Body of pancreas (tissue), 4 donors: Measurements from ENCODE around the gene SAC3D1. TPM values are rescaled to one million over a fixed set of nuclear protein-coding genes. Genes with fewer than 3 reads are reported as not detected.

Experiments
- ATAC-seq: fragments of 150-250 bp; one replicate; pipeline ENCODE4 v1.9.1; 2016
- DNase-seq, 4 donors: peaks; one replicate each; pipeline ENCODE4 v3.0.0-alpha.2; 2019
- H3K27ac ChIP-seq, 4 donors: fragments of 200-600 bp; sonication (generic); 1 replicate in 3 of 4; 2 replicates in 1 of 4; pipeline versions ENCODE4 v1.5.1 to v1.6.1; 2016 to 2019; ENCODE audit warnings: mild to moderate bottlenecking in 1 of 4, mixed read lengths in 1 of 4, moderate library complexity in 1 of 4
- H3K27me3 ChIP-seq, 2 donors: fragments of 200-600 bp; sonication (generic); one replicate each; pipeline ENCODE4 v1.6.0; 2016; ENCODE audit warnings: mild to moderate bottlenecking in 1 of 2
- H3K36me3 ChIP-seq, 2 donors: fragments of 200-600 bp; sonication (generic); replicated peaks in 1 of 2; 2 replicates each; pipeline ENCODE4 v1.5.1; 2016; ENCODE audit warnings: low read depth in 2 of 2; ENCODE audit not compliant: insufficient read depth in 1 of 2
- H3K4me1 ChIP-seq: fragments of 200-600 bp; sonication (generic); one replicate; pipeline ENCODE4 v1.6.0; 2016
- H3K4me3 ChIP-seq, 2 donors: fragments of 200-600 bp; sonication (generic); 1 replicate in 1 of 2; 2 replicates in 1 of 2; pipeline ENCODE4 v1.5.1; 2016 to 2019
- H3K9me3 ChIP-seq, 3 donors: fragments of 200-600 bp; sonication (generic); 1 replicate in 2 of 3; 2 replicates in 1 of 3; pipeline ENCODE4 v1.5.1; 2016
- POLR2A ChIP-seq, 3 donors: fragments of 450-650 bp; IDR thresholded peaks; one replicate each; pipeline ENCODE4 v1.6.1; 2016; ENCODE audit warnings: antibody characterized with exemption in 3 of 3, mild to moderate bottlenecking in 2 of 3
- whole genome bisulfite sequencing, 2 donors: methylation state at CpG; one replicate each; pipeline ENCODE4 v1.1.5; 2017; 5-methylcytosine and 5-hydroxymethylcytosine counted together
- intact Hi-C: fragments of 100-400 bp; cut with DNase I; formaldehyde crosslinking; loops from one replicate; pipeline ENCODE4 v1.15.1; 2023
- total RNA-seq, 2 donors: library from RNA; depleted of rRNA; stranded (reverse); fragments of >200 nt; gene quantifications; one replicate each; pipeline ENCODE4 v1.1.0, GENCODE V29; 2016
- TF ChIP-seq, protein P1 (sequence below), 7 experiments: fragments of 450-650 bp in 4 of 7; fragments of 200-600 bp in 3 of 7; sonication (generic) in 3 of 7; IDR thresholded peaks; one replicate each; pipeline ENCODE4 v1.5.1; 2016 to 2019; ENCODE audit warnings: antibody characterized with exemption in 7 of 7

Gene SAC3D1
- total RNA-seq, 2 donors from 2014 or later = 5.4 to 30.3 TPM

DNA sequence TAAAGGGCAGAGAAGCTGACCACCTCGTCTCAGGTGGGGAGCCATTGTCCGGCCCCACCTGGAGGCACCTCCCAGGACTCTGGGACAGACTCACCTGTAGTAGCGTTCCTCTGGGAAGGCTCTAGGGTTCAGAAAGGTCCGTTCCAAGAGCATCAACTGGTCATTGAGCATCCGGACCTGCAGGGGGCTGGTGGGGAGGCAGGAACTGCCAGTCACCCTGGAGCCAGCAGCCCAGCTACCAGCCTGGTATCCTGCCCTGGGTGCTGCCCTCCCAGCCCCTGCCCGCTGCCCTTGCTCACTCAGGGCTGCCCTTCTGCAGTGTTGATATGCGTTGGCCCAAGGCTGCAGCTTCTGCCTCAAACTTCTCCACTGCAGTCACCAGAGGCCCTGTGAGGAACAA is 4.7 kb downstream of the SAC3D1 start:
- TF ChIP-seq, protein P1, sequence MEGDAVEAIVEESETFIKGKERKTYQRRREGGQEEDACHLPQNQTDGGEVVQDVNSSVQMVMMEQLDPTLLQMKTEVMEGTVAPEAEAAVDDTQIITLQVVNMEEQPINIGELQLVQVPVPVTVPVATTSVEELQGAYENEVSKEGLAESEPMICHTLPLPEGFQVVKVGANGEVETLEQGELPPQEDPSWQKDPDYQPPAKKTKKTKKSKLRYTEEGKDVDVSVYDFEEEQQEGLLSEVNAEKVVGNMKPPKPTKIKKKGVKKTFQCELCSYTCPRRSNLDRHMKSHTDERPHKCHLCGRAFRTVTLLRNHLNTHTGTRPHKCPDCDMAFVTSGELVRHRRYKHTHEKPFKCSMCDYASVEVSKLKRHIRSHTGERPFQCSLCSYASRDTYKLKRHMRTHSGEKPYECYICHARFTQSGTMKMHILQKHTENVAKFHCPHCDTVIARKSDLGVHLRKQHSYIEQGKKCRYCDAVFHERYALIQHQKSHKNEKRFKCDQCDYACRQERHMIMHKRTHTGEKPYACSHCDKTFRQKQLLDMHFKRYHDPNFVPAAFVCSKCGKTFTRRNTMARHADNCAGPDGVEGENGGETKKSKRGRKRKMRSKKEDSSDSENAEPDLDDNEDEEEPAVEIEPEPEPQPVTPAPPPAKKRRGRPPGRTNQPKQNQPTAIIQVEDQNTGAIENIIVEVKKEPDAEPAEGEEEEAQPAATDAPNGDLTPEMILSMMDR (IDR thresholded peaks at IDR 0.05) = no peak
- no peak for TF ChIP-seq POLR2A (IDR thresholded peaks at IDR 0.05)
- peaks cover 16% of the 10 kb centered on the region for H3K4me1 ChIP-seq
- no peak for ATAC-seq
- H3K4me3 ChIP-seq = no peak overlapping the region
- no peaks in the 10 kb centered on the region for H3K27me3 ChIP-seq
- no peak overlapping the region for H3K27ac ChIP-seq
- no peak for DNase-seq
- H3K9me3 ChIP-seq = no peaks in the 10 kb centered on the region
- WGBS, 2 donors = 82 to 100% methylated on average over 1 to 7 of the region's 7 CpGs
- intact Hi-C loops = no loop called here
- no peaks in the 10 kb centered on the region for H3K36me3 ChIP-seq

DNA sequence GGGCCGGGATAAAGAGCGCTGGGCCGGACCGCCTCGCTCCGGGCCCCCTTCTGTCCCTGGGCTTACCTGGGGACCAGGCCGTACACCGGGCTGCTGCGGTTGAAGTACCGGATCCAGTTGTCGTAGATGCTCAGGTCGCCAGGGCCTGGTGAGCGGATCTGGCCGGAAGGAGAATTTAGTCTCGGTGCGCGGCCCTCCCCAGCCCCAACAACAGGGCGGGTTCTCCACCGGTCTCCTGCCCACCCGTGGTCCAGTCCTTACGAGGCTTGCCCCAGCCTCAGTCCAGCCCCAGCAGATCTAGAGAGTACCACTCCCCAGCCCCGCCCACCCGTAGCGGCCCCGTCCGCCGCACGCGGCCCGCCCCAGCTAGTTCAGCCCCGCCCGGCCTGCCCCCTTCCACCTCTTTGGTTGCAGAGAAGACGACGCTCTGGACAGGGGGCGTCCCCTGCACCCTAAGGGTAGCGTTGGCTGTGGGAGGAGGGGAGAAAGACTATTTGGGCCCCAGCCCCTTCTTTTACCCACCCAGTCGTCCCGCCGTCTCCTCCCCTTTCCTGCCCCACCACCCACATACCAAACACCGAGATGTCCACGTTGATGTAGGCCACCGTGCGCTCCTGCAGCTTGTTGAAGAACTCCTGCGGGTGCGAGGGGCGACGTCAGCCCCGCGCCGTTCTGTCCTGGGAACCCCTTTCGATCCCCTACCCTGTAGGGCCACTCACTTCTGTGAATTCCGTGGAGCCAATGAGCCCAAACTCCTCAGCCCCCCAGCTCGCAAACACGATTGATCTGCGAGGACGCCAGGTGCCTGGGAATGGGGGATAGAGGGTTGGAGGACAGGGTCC is 6.8 kb downstream of the SAC3D1 start:
- Histone ChIP-seq H3K27me3 (no peaks in the 10 kb centered on the region), H3K4me1 (peaks cover 2% of the 10 kb centered on the region), H3K36me3 (no peaks in the 10 kb centered on the region), H3K9me3 (no peaks in the 10 kb centered on the region), H3K27ac (no peak overlapping the region), H3K4me3 (no peak overlapping the region)
- ATAC-seq (no peak), DNase-seq (no peak)
- TF ChIP-seq POLR2A (IDR thresholded peaks at IDR 0.05) = no peak
- TF ChIP-seq, protein P1 (IDR thresholded peaks at IDR 0.05) = no peak
- intact Hi-C loops = no loop called here
- WGBS, 2 donors = 49 to 74% methylated on average over 33 to 55 of the region's 56 CpGs

DNA sequence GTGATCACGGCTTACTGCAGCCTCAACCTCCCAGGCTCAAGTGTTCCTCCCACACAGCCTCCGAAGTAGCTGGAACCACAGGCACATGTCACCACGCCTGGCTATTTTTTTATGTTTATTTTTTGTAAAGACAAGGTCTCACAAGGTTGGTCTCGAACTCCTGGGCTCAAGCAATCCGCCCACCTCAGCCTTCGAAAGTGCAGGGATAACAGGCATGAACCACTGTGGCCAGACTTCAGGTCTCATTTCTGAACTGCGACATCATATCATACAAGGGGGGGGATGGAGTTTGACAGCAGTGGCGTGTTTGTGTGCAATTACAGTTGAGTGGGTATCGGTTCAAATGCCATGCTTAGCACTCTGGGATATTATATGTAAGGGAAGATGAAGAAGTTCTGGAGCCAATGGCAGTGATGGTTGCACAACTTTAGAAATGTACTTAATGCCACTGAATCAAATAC is 10.4 kb downstream of the SAC3D1 start:
- Histone ChIP-seq H3K9me3 (no peaks in the 10 kb centered on the region), H3K27me3 (no peaks in the 10 kb centered on the region), H3K36me3 (no peaks in the 10 kb centered on the region), H3K4me1 (no peaks in the 10 kb centered on the region), H3K4me3 (no peak overlapping the region), H3K27ac (no peak overlapping the region)
- TF ChIP-seq POLR2A (IDR thresholded peaks at IDR 0.05) = no peak
- TF ChIP-seq, protein P1 (IDR thresholded peaks at IDR 0.05) = no peak
- ATAC-seq (no peak), DNase-seq (no peak)
- intact Hi-C loops = no loop called here
- WGBS, 2 donors = 82 to 85% methylated on average over 9 of the region's 9 CpGs

DNA sequence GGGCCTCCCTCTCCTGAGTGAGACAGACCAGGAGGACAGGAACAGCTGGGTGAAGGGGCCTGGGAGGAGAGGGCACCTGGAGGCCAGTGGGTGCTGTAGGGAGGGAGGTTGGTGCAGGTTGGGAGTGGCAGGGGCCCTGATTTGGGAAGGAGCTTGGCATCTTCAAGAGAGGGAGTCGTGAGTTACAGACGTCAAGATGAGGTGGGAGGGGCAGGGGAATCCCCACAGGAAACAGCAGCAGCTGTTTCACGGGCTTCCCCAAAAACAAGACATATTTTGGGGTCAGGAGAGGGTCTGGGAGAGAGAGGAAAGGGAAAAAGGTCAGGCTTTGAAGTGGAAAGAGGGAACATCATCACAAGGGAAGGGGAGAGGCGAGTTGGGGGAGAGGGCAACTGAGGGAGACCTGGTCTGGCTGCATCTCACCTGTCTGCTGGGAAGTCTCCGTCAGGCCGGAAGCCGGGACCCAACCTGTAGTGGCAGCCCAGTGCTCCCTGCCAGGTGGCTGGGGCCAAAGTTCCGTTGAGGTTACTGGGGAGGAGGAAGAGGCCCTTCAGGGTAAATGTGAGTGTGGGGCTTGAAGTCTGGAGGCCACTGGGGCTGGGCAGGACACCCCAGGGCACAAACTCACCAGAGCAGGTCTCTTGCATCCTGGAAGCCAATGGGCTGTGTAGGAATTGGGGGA is 13.0 kb downstream of the SAC3D1 start:
- no peak for TF ChIP-seq POLR2A (IDR thresholded peaks at IDR 0.05)
- TF ChIP-seq, protein P1 (IDR thresholded peaks at IDR 0.05) = no peak
- no peak for ATAC-seq
- no peaks in the 10 kb centered on the region for H3K36me3 ChIP-seq
- H3K4me3 ChIP-seq = no peak overlapping the region
- WGBS, 2 donors = 62 to 64% methylated on average over 8 of the region's 8 CpGs
- no peaks in the 10 kb centered on the region for H3K9me3 ChIP-seq
- no peaks in the 10 kb centered on the region for H3K27me3 ChIP-seq
- no peak overlapping the region for H3K27ac ChIP-seq
- no peaks in the 10 kb centered on the region for H3K4me1 ChIP-seq
- intact Hi-C loops = no loop called here
- DNase-seq = no peak
